Measurements from ENCODE around the gene BNIP3. TPM values are rescaled to one million over a fixed set of nuclear protein-coding genes. Genes with fewer than 3 reads are reported as not detected.

BNIP3 gene
- total RNA-seq, 1 experiment from 2014 or later = 57.1 TPM

DNA sequence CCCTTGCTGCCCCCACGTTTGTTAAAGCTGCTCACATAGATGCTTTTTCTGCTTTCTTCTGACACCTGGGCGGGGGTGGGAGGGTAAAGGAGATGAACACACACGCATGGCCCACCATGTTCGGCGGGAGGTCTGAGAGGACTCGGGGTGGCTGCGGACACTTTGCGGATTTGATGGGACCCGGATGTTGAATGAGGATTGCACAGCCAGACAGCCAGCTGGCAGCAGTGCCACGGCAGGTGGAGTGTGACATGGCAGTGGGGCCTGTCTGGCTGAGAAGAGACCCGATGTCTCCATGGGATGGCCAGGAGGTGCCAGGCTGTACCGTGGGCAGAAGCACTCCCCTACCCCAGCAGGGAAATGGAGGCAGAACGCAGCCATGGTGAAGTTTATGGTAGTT lies 49.7 kb downstream of the BNIP3 start:
- Histone ChIP-seq H3K9me3 (ENCODE audit: control insufficient read depth, low read depth, low read length) (no peaks in the 10 kb centered on the region), H3K4me1 (ENCODE audit: insufficient read depth, low read length) (peaks cover 5% of the 10 kb centered on the region; the same call in 1 of the 2 replicates), H3K23me2 (ENCODE audit: insufficient read length, low read depth, low read length, poor library complexity, severe bottlenecking) (no peaks in the 10 kb centered on the region), H3K27ac (ENCODE audit: insufficient read length, low read depth, low read length) (no peak overlapping the region), H3K14ac (ENCODE audit: insufficient read depth, low read length) (no peak overlapping the region), H3K9ac (ENCODE audit: extremely low read depth, insufficient read length, low read length) (no peak overlapping the region), H3T11ph (ENCODE audit: low read length) (no peak overlapping the region), H2BK5ac (ENCODE audit: insufficient read length, low read length) (no peak overlapping the region), H3K79me1 (ENCODE audit: insufficient read depth, low read depth, low read length, poor library complexity, severe bottlenecking) (peaks cover 31% of the 10 kb centered on the region), H2BK20ac (ENCODE audit: low read depth, low read length, poor library complexity, severe bottlenecking) (no peak overlapping the region), H3K4ac (ENCODE audit: low read depth, low read length) (no peak overlapping the region), H4K91ac (ENCODE audit: insufficient read length, low read depth, low read length) (no peak overlapping the region), H4K8ac (replicated peaks; ENCODE audit: insufficient read length, low read depth, low read length) (no peak overlapping the region), H3K23ac (ENCODE audit: insufficient read length, low read depth, low read length) (no peak overlapping the region), H3K27me3 (ENCODE audit: insufficient read depth, low read length) (no peaks in the 10 kb centered on the region), H2AK5ac (ENCODE audit: insufficient read length, low read length) (no peak overlapping the region), H3K79me2 (ENCODE audit: insufficient read depth, low read length) (peaks cover 33% of the 10 kb centered on the region; the same call in 1 of the 2 replicates), H2BK120ac (ENCODE audit: low read depth, low read length, poor library complexity, severe bottlenecking) (no peak overlapping the region), H4K20me1 (ENCODE audit: control insufficient read depth, insufficient read depth, insufficient read length) (peaks cover 8% of the 10 kb centered on the region), H2BK15ac (ENCODE audit: low read depth, low read length) (no peak overlapping the region), H3K18ac (ENCODE audit: insufficient read length, low read depth, low read length) (no peak overlapping the region), H2AFZ (ENCODE audit: low read length) (no peak overlapping the region), H3K56ac (ENCODE audit: insufficient read length, low read depth, low read length) (no peak overlapping the region), H4K5ac (ENCODE audit: insufficient read length, low read depth, low read length) (no peak overlapping the region), H3K4me2 (ENCODE audit: insufficient read depth, insufficient read length, low read length) (no peak overlapping the region), H2BK12ac (ENCODE audit: insufficient read length, low read depth, low read length) (no peak overlapping the region)
- TF ChIP-seq, protein P1, sequence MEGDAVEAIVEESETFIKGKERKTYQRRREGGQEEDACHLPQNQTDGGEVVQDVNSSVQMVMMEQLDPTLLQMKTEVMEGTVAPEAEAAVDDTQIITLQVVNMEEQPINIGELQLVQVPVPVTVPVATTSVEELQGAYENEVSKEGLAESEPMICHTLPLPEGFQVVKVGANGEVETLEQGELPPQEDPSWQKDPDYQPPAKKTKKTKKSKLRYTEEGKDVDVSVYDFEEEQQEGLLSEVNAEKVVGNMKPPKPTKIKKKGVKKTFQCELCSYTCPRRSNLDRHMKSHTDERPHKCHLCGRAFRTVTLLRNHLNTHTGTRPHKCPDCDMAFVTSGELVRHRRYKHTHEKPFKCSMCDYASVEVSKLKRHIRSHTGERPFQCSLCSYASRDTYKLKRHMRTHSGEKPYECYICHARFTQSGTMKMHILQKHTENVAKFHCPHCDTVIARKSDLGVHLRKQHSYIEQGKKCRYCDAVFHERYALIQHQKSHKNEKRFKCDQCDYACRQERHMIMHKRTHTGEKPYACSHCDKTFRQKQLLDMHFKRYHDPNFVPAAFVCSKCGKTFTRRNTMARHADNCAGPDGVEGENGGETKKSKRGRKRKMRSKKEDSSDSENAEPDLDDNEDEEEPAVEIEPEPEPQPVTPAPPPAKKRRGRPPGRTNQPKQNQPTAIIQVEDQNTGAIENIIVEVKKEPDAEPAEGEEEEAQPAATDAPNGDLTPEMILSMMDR (conservative IDR thresholded peaks at IDR 0.05) = no peak
- H3K4me1 Mint-ChIP-seq = peaks cover 43 to 49% of the 10 kb centered on the region in 2 experiments
- peaks cover 4 to 16% (median 11%) of the 10 kb centered on the region in 3 experiments; a peak in 6 of 7 replicates for H3K36me3 Mint-ChIP-seq (ENCODE audit: insufficient read depth in 1 of 3, low read depth in 3 of 3)
- H3K27ac Mint-ChIP-seq = peak overlapping the region in 1 of 3 experiments; percentile 57; a peak in 1 of 7 replicates
- DNase-seq = no peak
- no peaks in the 10 kb centered on the region for H3K27me3 Mint-ChIP-seq (ENCODE audit: low read depth)
- no peak overlapping the region; a peak in 1 of 5 replicates for H3K4me3 Mint-ChIP-seq
- no CpG with 5 or more reads among the region's 13 CpGs for WGBS (ENCODE audit: extremely low coverage, insufficient read length, low lambda C conversion rate)
- no peaks in the 10 kb centered on the region; a peak in 1 of 5 replicates for H3K9me3 Mint-ChIP-seq
